AG04449 (cell line): ENCODE measurements around the gene NNT.
"Not testable (repeated sequence)": the region's sequence is repeated elsewhere in the genome, so short reads cannot be mapped to it uniquely, and the experiment has no call there.

Experiments
- CTCF ChIA-PET: fragments of 350-600 bp; formaldehyde crosslinking; extraction: SDS; loops from one replicate; lab custom pipeline; 2021; ENCODE audit warnings: antibody characterized with exemption; lab: Yijun Ruan, JAX
- POLR2A ChIA-PET: fragments of 400-600, 350-600 bp; formaldehyde crosslinking; extraction: SDS; loops from one replicate; lab custom pipeline; 2020; ENCODE audit warnings: antibody characterized with exemption, inconsistent platforms; lab: Yijun Ruan, JAX
- DNase-seq: peaks from one replicate; pipeline ENCODE4 v3.0.0-alpha.2; 2010; ENCODE audit warnings: low read depth, low spot score
- H3K4me3 ChIP-seq: 2 replicates; pipeline ENCODE4 v1.5.1; 2011; ENCODE audit warnings: low read depth, mild to moderate bottlenecking, control low read depth, low read length
- TF ChIP-seq, protein P1 (sequence below): IDR thresholded peaks from one replicate; pipeline ENCODE4 v1.5.1; 2011; ENCODE audit warnings: mild to moderate bottlenecking, moderate library complexity, low read length, control low read depth, inconsistent platforms; ENCODE audit not compliant: insufficient read depth; ENCODE audit errors: missing control alignments

The NNT gene

DNA sequence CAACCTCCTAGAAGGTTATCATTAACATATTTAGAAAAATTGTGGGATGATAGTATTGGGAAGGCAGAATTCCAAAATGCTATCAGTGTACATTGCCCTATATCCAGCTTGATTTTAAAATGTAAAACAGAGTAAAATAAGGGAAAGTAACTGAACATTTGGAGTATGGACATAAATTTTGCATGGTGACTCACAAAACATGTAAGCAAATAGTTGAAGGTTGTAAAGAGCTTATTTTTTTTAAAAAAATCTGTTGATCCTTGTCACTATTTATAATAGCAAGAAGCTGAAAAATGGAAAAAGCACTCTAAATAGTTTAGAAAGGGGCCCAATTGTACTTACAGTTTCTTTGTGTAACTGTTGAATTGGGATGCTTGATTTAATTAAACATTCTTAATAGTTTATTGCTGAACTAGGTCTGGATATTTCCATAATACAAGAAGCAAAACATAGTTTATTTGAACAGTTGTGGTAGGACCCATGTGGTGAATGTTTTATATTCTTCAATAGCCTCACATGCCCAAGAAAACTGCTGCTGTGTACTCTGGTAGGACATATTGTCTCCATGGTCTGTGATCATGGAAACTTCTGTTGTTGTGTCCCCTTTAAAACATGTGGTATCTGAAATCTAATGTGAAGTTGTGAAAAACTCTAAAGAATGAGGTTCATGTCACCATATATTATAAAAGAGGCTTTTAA lies 82.4 kb downstream of the NNT start:
- H3K4me3 ChIP-seq: no peak overlapping the region
- no peak for DNase-seq
- ChIA-PET CTCF (no interaction called here), POLR2A (no interaction called here)
- TF ChIP-seq, protein P1, sequence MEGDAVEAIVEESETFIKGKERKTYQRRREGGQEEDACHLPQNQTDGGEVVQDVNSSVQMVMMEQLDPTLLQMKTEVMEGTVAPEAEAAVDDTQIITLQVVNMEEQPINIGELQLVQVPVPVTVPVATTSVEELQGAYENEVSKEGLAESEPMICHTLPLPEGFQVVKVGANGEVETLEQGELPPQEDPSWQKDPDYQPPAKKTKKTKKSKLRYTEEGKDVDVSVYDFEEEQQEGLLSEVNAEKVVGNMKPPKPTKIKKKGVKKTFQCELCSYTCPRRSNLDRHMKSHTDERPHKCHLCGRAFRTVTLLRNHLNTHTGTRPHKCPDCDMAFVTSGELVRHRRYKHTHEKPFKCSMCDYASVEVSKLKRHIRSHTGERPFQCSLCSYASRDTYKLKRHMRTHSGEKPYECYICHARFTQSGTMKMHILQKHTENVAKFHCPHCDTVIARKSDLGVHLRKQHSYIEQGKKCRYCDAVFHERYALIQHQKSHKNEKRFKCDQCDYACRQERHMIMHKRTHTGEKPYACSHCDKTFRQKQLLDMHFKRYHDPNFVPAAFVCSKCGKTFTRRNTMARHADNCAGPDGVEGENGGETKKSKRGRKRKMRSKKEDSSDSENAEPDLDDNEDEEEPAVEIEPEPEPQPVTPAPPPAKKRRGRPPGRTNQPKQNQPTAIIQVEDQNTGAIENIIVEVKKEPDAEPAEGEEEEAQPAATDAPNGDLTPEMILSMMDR: no peak

DNA sequence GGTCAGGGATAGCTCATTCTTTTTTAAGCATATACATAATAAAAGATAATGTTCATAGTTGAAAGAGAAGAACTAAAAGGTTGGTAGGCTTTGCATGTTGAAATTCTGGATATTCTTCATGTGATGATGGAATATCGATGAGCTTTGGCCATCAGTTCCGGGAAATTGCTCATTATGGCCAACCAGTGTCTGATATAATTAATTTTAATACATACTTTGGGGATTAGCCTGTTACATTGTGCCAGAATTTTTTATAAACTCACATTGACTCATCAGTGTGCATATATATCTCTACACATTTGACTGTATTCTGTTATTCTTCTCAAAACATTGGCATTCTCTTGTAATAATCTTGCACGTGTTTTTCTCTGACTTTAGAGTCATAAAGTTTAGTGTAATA lies 84.3 kb downstream of the NNT start:
- H3K4me3 ChIP-seq: no peak overlapping the region
- ChIA-PET POLR2A (no interaction called here), CTCF (interaction anchor here (1.0 kb wide), 1 partner anchor 27 kb away, joined by 3 read pairs; no protein-coding TSS in a partner anchor)
- TF ChIP-seq, protein P1: no peak
- no peak for DNase-seq

DNA sequence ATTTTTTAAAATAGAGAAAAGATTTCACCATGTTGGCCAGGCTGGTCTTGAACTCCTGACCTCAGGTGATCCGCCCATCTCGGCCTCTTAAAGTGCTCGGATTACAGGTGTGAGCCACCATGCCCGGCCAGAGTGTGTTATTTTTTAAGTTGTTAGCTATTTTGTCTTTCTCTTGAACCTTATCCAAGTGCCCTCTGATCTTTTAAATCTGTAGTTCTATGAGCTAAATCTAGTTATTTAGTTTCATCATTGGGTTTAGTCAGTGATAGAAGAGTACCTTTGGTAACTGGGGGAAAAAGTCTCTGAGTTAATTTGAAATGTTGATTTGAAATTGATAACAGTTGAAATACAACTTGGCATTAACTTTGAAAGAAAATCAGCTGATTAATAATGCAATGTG lies 88.3 kb downstream of the NNT start:
- ChIA-PET POLR2A (interaction anchor here (0.7 kb wide), 1 partner anchor 54 kb away, joined by 3 read pairs; no protein-coding TSS in a partner anchor), CTCF (no interaction called here)
- no peak overlapping the region for H3K4me3 ChIP-seq
- DNase-seq: no peak
- TF ChIP-seq, protein P1: no peak

DNA sequence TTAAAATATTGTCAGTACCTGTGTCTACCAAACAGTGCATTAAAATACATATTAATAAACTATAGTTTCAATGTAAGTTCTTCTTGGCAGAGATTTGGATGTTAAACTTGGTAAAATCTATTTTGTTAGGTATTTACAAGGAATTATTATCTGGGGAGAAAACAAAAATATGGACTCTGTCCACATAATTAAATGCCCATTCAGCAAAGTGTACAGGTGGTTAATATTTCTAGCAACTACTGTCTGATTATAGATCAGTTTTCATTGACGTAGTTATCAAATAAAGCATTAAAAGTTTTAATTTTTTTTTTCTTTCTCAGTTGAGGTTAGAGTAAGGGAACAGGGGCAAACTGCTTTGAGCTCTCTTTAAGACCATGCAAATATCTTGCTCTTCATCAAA lies 88.9 kb downstream of the NNT start:
- TF ChIP-seq, protein P1: no peak
- no peak overlapping the region for H3K4me3 ChIP-seq
- CTCF ChIA-PET: no interaction called here
- POLR2A ChIA-PET: no interaction called here
- no peak for DNase-seq

DNA sequence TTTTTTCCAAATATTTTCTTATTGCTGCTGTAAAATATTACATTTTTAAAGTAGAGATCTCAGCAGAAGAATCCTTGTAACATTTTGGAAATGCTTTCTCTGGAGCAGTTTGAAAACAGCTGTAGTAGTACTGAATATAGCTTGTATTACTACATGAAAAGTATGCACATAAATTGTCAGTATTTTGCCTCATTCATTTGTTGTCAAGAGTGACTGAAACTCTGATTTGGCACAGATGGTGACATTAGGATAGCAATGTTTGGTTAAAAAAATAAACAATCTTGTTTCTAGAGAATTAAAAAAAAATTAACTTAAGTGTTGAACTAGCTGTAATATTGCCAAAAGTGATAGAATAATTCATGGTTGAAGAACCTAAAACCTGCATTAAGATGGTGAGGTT lies 90.4 kb downstream of the NNT start:
- no peak overlapping the region for H3K4me3 ChIP-seq
- ChIA-PET POLR2A (no interaction called here), CTCF (interaction anchor here (0.9 kb wide), 1 partner anchor 62 kb away, joined by 3 read pairs; no protein-coding TSS in a partner anchor)
- DNase-seq: no peak
- TF ChIP-seq, protein P1: no peak

DNA sequence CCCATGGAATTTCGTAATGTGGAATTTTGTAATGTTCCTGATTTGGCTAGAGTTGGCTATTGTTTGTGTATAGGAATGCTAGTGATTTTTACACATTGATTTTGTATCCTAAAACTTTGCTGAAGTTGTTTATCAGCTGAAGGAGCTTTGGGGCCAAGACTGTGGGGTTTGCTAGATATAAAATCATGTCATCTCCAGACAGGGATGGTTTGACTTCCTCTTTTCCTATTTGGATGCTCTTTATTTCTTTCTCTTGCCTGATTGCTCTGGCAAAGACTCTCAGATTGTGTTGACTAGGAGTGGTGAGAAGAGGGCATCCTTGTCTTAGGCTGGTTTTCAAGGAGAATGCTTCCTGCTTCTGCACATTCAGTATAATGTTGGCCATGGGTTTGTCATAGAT lies 91.0 kb downstream of the NNT start:
- no peak for DNase-seq
- H3K4me3 ChIP-seq: no peak overlapping the region
- TF ChIP-seq, protein P1: no peak
- ChIA-PET CTCF (no interaction called here), POLR2A (no interaction called here)

DNA sequence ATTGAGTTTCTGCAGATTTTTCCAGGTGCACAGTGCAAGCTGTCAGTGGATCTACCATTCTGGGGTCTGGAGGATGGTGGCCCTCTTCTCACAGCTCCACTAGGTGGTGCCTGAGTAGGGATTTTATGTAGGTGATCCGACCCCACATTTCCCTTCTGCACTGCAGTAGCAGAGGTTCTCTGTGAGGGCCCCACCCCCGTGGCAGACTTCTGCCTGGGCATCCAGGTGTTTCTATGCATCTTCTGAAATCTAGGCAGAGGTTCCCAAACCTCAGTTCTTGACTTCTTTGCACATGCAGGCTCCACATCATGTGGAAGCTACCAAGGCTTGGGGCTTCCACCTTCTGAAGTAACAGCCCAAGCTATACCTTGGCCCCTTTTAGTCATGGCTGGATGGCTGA lies 93.5 kb downstream of the NNT start:
- DNase-seq, POLR2A ChIA-PET, H3K4me3 ChIP-seq, CTCF ChIA-PET: not testable (repeated sequence)
